MM.1S (cell line): Measurements from ENCODE around the gene IL17REL.

Source experiments
- DNase-seq: peaks from one replicate; pipeline ENCODE4 v3.0.0-alpha.2; 2015
- H2AFZ ChIP-seq: fragments of 300-600 bp; sonication (generic); 2 replicates; pipeline ENCODE4 v1.6.0; 2016; ENCODE audit warnings: antibody characterized with exemption, low read length
- H3F3A ChIP-seq: fragments of 300-600 bp; sonication (generic); 2 replicates; pipeline ENCODE4 v1.6.1; 2016; ENCODE audit warnings: mild to moderate bottlenecking, antibody characterized with exemption, low read length, moderate library complexity, mixed read lengths; ENCODE audit not compliant: insufficient read depth
- H3K27ac ChIP-seq: fragments of 300-600 bp; sonication (generic); 2 replicates; pipeline ENCODE4 v1.5.1; 2016; ENCODE audit warnings: mild to moderate bottlenecking, low read length
- H3K27me3 ChIP-seq: fragments of 300-600 bp; sonication (generic); replicated peaks from 2 replicates; pipeline ENCODE4 v1.6.0; 2016; ENCODE audit warnings: low read length; ENCODE audit not compliant: insufficient read depth
- H3K36me3 ChIP-seq: fragments of 300-600 bp; sonication (generic); replicated peaks from 2 replicates; pipeline ENCODE4 v1.6.1; 2016; ENCODE audit warnings: mild to moderate bottlenecking, low read length, mixed read lengths; ENCODE audit not compliant: insufficient read depth
- H3K4me1 ChIP-seq: fragments of 300-600 bp; sonication (generic); 2 replicates; pipeline ENCODE4 v1.6.1; 2016; ENCODE audit warnings: low read length, mixed read lengths
- H3K4me2 ChIP-seq: fragments of 300-600 bp; sonication (generic); 2 replicates; pipeline ENCODE4 v1.6.0; 2016; ENCODE audit warnings: low read depth, low read length
- H3K4me3 ChIP-seq: fragments of 300-600 bp; sonication (generic); 2 replicates; pipeline ENCODE4 v1.5.1; 2016; ENCODE audit warnings: low read length, mixed read lengths
- H3K79me2 ChIP-seq: fragments of 300-600 bp; sonication (generic); 2 replicates; pipeline ENCODE4 v1.6.1; 2016; ENCODE audit warnings: mixed run types, low read length, mixed read lengths
- H3K9ac ChIP-seq: fragments of 300-600 bp; sonication (generic); 2 replicates; pipeline ENCODE4 v1.6.1; 2016; ENCODE audit warnings: low read length, mixed read lengths
- H3K9me2 ChIP-seq: fragments of 300-600 bp; sonication (generic); replicated peaks from 2 replicates; pipeline ENCODE4 v1.6.1; 2016; ENCODE audit warnings: mild to moderate bottlenecking, low read length, mixed read lengths; ENCODE audit not compliant: insufficient read depth
- H3K9me3 ChIP-seq: fragments of 300-600 bp; sonication (generic); replicated peaks from 2 replicates; pipeline ENCODE4 v1.6.1; 2016; ENCODE audit warnings: mild to moderate bottlenecking, low read length, mixed read lengths; ENCODE audit not compliant: insufficient read depth
- H4K20me1 ChIP-seq: fragments of 300-600 bp; sonication (generic); 2 replicates; pipeline ENCODE4 v1.6.1; 2016; ENCODE audit warnings: mild to moderate bottlenecking, low read length, moderate library complexity, mixed read lengths; ENCODE audit not compliant: insufficient read depth
- EZH2 ChIP-seq: fragments of 300-600 bp; sonication (generic); optimal IDR thresholded peaks from 2 replicates; pipeline ENCODE3; 2017; ENCODE audit warnings: low read depth, mild to moderate bottlenecking, antibody characterized with exemption, low read length, mixed read lengths
- EZH2phosphoT487 ChIP-seq: fragments of 300-600 bp; sonication (generic); IDR thresholded peaks from 2 replicates; pipeline ENCODE4 v1.6.1; 2018; ENCODE audit warnings: antibody characterized with exemption, low read length
- TF ChIP-seq, protein P1 (sequence below): fragments of 300-600 bp; sonication (generic); IDR thresholded peaks from 2 replicates; pipeline ENCODE4 v1.5.1; 2016; ENCODE audit warnings: antibody characterized with exemption, low read length, mixed read lengths

Gene IL17REL

GRCh38 chr22:49962012-49962750, 50.4 kb downstream of the IL17REL start:
- peak overlapping the region; percentile 96 for H3K4me2 ChIP-seq
- H3K79me2 ChIP-seq = peaks cover 32% of the 10 kb centered on the region
- H2AFZ ChIP-seq = no peak overlapping the region
- peak; percentile 5 for DNase-seq
- H3K4me3 ChIP-seq = peak overlapping the region; percentile 94
- no peak for TF ChIP-seq EZH2phosphoT487
- H3K9ac ChIP-seq = peak overlapping the region; percentile 56; the same call in 1 of the 2 replicates
- no peaks in the 10 kb centered on the region for H3F3A ChIP-seq
- H4K20me1 ChIP-seq = no peaks in the 10 kb centered on the region
- no peaks in the 10 kb centered on the region for H3K27me3 ChIP-seq
- 0 out of 2 replicates have a peak, but pooled peaks cover 6% of the 10 kb centered on the region for H3K36me3 ChIP-seq
- no peak overlapping the region for H3K27ac ChIP-seq
- no peaks in the 10 kb centered on the region for H3K9me2 ChIP-seq
- 0 out of 2 replicates have a peak, but pooled peaks cover 9% of the 10 kb centered on the region for H3K4me1 ChIP-seq
- H3K9me3 ChIP-seq = no peaks in the 10 kb centered on the region

DNA sequence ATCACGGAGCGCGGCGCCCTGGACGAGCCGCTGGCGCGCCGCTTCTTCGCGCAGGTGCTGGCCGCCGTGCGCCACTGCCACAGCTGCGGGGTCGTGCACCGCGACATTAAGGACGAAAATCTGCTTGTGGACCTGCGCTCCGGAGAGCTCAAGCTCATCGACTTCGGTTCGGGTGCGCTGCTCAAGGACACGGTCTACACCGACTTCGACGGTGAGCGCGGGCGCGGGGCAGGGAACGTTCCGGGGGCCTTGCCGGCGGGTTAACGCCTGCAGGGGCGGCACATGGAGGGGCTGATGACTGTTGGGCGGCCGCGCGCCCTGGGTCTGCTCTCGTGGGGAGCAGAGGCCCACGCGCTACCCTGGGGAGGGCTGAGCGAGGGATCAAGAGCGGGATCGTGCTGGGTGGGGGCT, 51.0 kb downstream of the IL17REL start:
- H3K4me2 ChIP-seq = peak overlapping the region; percentile 96
- 0 out of 2 replicates have a peak, but pooled peaks cover 6% of the 10 kb centered on the region for H3K36me3 ChIP-seq
- peak overlapping the region; percentile 94 for H3K4me3 ChIP-seq
- H3K27ac ChIP-seq = no peak overlapping the region
- H3K9me3 ChIP-seq = no peaks in the 10 kb centered on the region
- no peak overlapping the region for H2AFZ ChIP-seq
- H3K4me1 ChIP-seq = 0 out of 2 replicates have a peak, but pooled peaks cover 9% of the 10 kb centered on the region
- no peaks in the 10 kb centered on the region for H3F3A ChIP-seq
- peak overlapping the region; percentile 56 for H3K9ac ChIP-seq
- no peaks in the 10 kb centered on the region for H3K9me2 ChIP-seq
- TF ChIP-seq, protein P1, sequence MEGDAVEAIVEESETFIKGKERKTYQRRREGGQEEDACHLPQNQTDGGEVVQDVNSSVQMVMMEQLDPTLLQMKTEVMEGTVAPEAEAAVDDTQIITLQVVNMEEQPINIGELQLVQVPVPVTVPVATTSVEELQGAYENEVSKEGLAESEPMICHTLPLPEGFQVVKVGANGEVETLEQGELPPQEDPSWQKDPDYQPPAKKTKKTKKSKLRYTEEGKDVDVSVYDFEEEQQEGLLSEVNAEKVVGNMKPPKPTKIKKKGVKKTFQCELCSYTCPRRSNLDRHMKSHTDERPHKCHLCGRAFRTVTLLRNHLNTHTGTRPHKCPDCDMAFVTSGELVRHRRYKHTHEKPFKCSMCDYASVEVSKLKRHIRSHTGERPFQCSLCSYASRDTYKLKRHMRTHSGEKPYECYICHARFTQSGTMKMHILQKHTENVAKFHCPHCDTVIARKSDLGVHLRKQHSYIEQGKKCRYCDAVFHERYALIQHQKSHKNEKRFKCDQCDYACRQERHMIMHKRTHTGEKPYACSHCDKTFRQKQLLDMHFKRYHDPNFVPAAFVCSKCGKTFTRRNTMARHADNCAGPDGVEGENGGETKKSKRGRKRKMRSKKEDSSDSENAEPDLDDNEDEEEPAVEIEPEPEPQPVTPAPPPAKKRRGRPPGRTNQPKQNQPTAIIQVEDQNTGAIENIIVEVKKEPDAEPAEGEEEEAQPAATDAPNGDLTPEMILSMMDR = no peak
- TF ChIP-seq EZH2phosphoT487 (no peak), EZH2 (no peak)
- H3K79me2 ChIP-seq = peaks cover 32% of the 10 kb centered on the region
- DNase-seq = no peak
- no peaks in the 10 kb centered on the region for H3K27me3 ChIP-seq
- H4K20me1 ChIP-seq = no peaks in the 10 kb centered on the region

DNA sequence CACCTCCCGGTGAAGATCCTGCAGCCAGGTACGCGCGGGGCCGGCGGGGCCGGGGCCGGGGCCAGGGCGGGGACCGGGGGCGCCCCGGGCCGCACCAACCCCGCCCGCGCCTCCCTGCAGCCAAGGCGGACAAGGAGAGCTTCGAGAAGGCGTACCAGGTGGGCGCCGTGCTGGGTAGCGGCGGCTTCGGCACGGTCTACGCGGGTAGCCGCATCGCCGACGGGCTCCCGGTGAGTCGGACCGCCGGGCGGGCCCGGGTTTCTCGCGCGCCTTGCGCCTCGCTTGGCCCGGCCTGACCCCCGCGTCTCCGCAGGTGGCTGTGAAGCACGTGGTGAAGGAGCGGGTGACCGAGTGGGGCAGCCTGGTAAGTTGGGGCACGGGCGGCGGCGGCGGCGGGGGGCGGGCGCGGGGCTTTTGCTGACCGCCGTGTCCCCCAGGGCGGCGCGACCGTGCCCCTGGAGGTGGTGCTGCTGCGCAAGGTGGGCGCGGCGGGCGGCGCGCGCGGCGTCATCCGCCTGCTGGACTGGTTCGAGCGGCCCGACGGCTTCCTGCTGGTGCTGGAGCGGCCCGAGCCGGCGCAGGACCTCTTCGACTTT, 51.5 kb downstream of the IL17REL start:
- Histone ChIP-seq H4K20me1 (no peaks in the 10 kb centered on the region), H2AFZ (no peak overlapping the region), H3K27me3 (no peaks in the 10 kb centered on the region), H3K79me2 (peaks cover 32% of the 10 kb centered on the region), H3K36me3 (0 out of 2 replicates have a peak, but pooled peaks cover 6% of the 10 kb centered on the region), H3K9me2 (no peaks in the 10 kb centered on the region), H3K9me3 (no peaks in the 10 kb centered on the region), H3F3A (no peaks in the 10 kb centered on the region), H3K4me2 (peak overlapping the region; percentile 96), H3K4me1 (0 out of 2 replicates have a peak, but pooled peaks cover 9% of the 10 kb centered on the region), H3K9ac (peak overlapping the region; percentile 56), H3K4me3 (peak overlapping the region; percentile 94), H3K27ac (no peak overlapping the region)
- TF ChIP-seq, protein P1 = no peak
- TF ChIP-seq EZH2 (no peak), EZH2phosphoT487 (no peak)
- peak; percentile 40 for DNase-seq
